WERI-Rb-1 (cell line): ENCODE results near the gene CHD1L.
"Not testable (repeated sequence)": the region's sequence is repeated elsewhere in the genome, so short reads cannot be mapped to it uniquely, and the experiment has no call there.

Experiments used
- DNase-seq: peaks from one replicate; pipeline ENCODE4 v3.0.0-alpha.2; 2020
- H3K27ac ChIP-seq: fragments of 250-450 bp; sonication (Bioruptor Pico); 2 replicates; pipeline ENCODE4 v1.5.1; 2020; ENCODE audit warnings: mild to moderate bottlenecking, moderate library complexity
- H3K27me3 ChIP-seq: fragments of 250-450 bp; sonication (Bioruptor Pico); 2 replicates; pipeline ENCODE4 v1.5.1; 2021; ENCODE audit warnings: mild to moderate bottlenecking, low read depth, moderate library complexity; ENCODE audit not compliant: insufficient read depth, severe bottlenecking
- H3K36me3 ChIP-seq: fragments of 250-450 bp; sonication (Bioruptor Pico); 2 replicates; pipeline ENCODE4 v1.5.1; 2020; ENCODE audit warnings: mild to moderate bottlenecking, moderate library complexity
- H3K4me3 ChIP-seq: 2 replicates; pipeline ENCODE4 v1.5.1; 2011; ENCODE audit warnings: low read depth, mild to moderate bottlenecking, control low read depth, low read length
- H3K9me3 ChIP-seq: fragments of 250-450 bp; sonication (Bioruptor Pico); 2 replicates; pipeline ENCODE4 v1.5.1; 2021; ENCODE audit warnings: mild to moderate bottlenecking, moderate library complexity; ENCODE audit not compliant: severe bottlenecking
- TF ChIP-seq, protein P1 (sequence below): IDR thresholded peaks from 2 replicates; pipeline ENCODE4 v1.5.1; 2011; ENCODE audit warnings: low read depth, mild to moderate bottlenecking, control low read depth, inconsistent platforms, low read length

Gene CHD1L

DNA sequence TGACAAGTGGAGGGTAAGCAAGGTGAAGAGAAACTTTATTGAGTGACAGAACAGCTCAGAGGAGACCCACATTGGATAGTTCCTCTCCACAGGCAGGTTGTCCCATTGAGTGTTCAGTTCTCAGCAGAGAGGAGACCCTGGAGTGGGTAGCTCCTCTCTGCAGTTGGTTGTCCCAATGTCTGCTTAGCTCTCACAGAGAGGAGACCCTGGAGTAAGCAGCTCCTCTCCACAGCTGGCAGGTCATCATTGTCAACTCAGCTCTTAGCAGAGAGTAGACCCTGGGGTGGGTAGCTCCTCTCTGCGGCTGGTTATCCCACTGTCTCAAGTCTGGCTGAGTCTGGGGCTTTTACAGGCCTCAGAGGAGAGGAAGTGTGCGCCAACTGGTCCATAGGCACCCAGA, 6.0 kb upstream of the CHD1L start:
- peaks cover 42% of the 10 kb centered on the region for H3K9me3 ChIP-seq
- no peak overlapping the region for H3K4me3 ChIP-seq
- no peak for DNase-seq
- no peak overlapping the region for H3K27ac ChIP-seq
- H3K36me3 ChIP-seq = no peaks in the 10 kb centered on the region
- TF ChIP-seq, protein P1, sequence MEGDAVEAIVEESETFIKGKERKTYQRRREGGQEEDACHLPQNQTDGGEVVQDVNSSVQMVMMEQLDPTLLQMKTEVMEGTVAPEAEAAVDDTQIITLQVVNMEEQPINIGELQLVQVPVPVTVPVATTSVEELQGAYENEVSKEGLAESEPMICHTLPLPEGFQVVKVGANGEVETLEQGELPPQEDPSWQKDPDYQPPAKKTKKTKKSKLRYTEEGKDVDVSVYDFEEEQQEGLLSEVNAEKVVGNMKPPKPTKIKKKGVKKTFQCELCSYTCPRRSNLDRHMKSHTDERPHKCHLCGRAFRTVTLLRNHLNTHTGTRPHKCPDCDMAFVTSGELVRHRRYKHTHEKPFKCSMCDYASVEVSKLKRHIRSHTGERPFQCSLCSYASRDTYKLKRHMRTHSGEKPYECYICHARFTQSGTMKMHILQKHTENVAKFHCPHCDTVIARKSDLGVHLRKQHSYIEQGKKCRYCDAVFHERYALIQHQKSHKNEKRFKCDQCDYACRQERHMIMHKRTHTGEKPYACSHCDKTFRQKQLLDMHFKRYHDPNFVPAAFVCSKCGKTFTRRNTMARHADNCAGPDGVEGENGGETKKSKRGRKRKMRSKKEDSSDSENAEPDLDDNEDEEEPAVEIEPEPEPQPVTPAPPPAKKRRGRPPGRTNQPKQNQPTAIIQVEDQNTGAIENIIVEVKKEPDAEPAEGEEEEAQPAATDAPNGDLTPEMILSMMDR = no peak
- no peaks in the 10 kb centered on the region for H3K27me3 ChIP-seq

DNA sequence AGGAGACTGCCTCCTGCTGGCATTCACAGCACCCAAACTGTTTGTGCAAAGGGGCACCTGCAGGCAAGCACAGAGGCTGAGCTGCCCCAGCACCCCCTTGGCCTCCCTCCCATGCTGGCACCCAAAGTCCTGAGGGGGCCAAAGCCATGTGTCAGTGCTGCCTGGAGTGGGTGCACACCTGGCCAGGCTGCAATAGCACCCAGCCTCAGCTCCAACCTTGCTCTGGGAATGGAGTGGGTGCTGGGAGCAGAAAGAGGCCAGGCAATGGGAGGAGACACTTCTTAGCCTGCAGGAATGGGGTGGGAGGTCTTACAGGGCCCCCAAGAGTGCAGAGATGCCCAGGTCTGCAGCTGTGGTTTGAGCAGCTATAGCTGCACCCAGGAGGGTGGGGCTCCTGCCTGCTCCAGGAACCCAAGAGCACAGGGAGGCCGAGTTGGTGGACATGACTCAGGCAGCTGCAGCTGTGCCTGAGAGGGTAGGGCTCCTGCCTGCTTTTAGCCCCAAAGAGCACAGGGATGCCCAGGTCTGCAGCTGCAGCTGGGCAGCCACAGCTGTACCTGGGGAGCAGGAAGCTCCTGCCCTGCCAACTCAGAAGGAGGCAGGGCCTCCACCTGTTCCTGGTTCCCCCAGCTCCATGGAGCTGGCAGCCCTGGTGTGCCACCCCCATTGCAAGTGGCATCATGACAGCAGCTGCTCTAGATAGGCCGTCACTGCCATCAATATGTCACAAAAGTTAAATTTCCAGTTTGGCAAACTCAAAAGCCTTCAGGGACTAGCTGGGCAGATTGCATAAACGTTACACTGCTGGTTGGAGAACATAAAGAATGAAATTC, 5.3 kb upstream of the CHD1L start:
- no peak for DNase-seq
- TF ChIP-seq, protein P1 = no peak
- no peak overlapping the region for H3K27ac ChIP-seq
- no peaks in the 10 kb centered on the region for H3K36me3 ChIP-seq
- peaks cover 35% of the 10 kb centered on the region for H3K9me3 ChIP-seq
- no peaks in the 10 kb centered on the region for H3K27me3 ChIP-seq
- H3K4me3 ChIP-seq = no peak overlapping the region

DNA sequence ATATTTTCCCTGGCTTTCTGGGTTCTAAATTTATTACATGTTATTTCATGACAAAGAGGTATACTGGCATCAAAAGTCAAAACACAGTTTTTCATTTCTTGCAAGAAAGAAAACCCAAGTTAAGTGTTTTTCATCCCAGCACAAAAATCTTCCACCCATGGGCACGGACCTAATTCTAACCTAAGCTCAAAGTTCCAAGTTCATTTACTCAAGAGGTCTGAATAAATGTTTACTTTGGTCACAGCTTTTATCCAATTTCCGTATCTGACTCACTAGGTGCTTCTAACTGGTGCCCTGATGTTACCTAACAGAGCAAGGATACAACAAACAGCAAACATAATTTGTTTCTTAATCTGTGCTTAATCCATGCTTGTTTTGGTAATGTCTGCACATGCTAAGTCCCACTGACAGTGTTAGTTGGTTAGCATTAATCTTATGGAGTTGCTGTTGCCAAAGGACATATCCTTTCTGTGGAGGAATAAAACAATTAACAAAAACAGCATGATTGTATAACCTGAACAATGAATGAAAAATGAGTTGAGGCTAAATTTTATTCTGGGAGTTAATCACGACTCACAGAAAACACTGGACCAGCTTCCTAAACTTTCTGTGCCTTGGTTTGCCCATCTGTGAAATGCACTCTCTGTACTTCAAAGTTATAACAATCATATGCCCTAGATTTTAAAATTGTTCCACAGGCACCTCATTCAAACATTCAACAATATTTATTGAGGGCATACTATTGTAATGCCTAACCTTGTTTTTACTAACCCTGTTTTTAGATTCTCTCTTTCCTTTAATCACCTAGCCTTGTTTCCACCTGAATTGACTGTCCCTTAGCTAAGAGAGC, 4.2 kb upstream of the CHD1L start:
- Histone ChIP-seq H3K36me3 (peaks cover 8% of the 10 kb centered on the region), H3K27me3 (no peaks in the 10 kb centered on the region), H3K4me3 (no peak overlapping the region), H3K27ac (no peak overlapping the region), H3K9me3 (peaks cover 25% of the 10 kb centered on the region)
- DNase-seq = no peak
- TF ChIP-seq, protein P1 = no peak

DNA sequence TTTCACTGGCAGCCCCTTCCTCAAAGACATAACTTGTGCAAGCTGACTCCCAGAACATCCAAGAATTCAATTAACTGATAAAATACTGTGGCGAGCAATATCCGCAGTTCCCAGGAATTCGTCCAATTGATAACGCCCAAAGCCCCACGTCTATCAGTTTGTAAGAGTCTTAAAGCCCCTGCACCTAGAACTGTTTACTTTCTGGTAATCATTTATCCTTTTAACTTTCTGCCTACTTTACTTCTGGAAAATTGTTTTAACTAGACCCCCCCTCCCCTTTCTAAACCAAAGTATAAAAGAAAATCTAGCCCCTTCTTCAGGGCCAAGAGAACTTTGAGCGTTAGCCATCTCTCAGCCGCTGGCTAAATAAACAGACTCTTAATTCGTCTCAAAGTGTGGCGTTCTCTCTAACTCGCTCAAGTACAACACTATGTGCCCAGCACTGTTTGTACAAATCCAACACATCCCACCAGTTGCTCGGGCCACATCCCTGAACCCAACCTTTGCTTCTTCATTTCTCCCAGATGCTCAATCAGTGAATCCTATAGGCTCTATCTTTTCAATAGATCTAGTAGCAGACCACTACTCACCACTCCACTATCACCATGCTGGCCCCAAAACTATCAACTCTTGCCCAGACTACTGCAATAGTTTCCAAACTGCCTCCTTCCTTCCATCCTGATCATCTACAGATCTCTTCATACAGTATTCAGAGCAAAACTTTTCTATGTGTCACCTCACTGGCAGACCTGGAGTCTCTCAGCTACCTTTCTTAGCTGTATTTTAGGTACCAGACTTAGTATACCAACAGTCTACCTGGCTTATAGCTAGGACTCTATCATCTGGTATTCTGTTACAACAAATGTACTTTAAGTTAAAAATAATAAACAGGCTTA, 3.3 kb upstream of the CHD1L start:
- Histone ChIP-seq H3K27me3 (no peaks in the 10 kb centered on the region), H3K4me3 (no peak overlapping the region), H3K9me3 (peaks cover 22% of the 10 kb centered on the region), H3K36me3 (peaks cover 10% of the 10 kb centered on the region), H3K27ac (no peak overlapping the region)
- no peak for DNase-seq
- TF ChIP-seq, protein P1 = no peak

DNA sequence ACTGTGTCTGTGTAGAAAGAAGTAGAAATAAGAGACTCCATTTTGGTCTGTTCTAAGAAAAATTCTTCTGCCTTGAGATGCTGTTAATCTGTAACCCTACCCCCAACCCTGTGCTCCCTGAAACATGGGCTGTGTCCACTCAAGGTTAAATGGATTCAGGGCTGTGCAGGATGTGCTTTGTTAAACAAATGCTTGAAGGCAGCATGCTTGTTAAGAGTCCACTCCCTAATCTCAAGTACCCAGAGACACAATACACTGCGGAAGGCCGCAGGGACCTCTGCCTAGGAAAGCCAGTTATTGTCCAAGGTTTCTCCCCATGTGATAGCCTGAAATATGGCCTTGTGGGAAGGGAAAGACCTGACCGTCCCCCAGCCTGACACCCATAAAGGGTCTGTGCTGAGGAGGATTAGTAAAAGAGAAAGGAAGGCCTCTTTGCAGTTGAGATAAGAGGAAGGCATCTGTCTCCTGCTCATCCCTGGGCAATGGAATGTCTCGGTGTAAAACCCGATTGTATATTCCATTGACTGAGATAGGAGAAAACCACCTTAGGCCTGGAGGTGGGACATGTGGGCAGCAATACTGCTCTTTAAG, 2.3 kb upstream of the CHD1L start:
- not testable (repeated sequence) for H3K4me3 ChIP-seq, DNase-seq, H3K27me3 ChIP-seq, H3K27ac ChIP-seq
- H3K36me3 ChIP-seq = peaks cover 12% of the 10 kb centered on the region
- H3K9me3 ChIP-seq = peaks cover 16% of the 10 kb centered on the region
